Vagina (tissue), 2 donors: ENCODE measurements around the gene ACOXL. TPM values are rescaled to one million over a fixed set of nuclear protein-coding genes. Genes with fewer than 3 reads are reported as not detected.

Experiments used
- DNase-seq, 2 donors: peaks; one replicate each; pipeline ENCODE4 v3.0.0-alpha.2; 2017; ENCODE audit errors: extremely low spot score in 2 of 2
- H3K27ac ChIP-seq: fragments of 200-600 bp; sonication (generic); one replicate; pipeline ENCODE4 v1.5.1; 2019
- H3K27me3 ChIP-seq: fragments of 200-600 bp; sonication (generic); one replicate; pipeline ENCODE4 v1.5.1; 2019
- H3K36me3 ChIP-seq, 2 donors: fragments of 200-600 bp; sonication (generic); one replicate each; pipeline ENCODE4 v1.5.1; 2017 to 2019
- H3K4me1 ChIP-seq: fragments of 200-600 bp; sonication (generic); one replicate; pipeline ENCODE4 v1.5.1; 2019
- H3K4me3 ChIP-seq, 2 donors: fragments of 200-600 bp; sonication (generic); 1 replicate in 1 of 2; 2 replicates in 1 of 2; pipeline ENCODE4 v1.5.1; 2016 to 2019
- H3K9me3 ChIP-seq: fragments of 200-600 bp; sonication (generic); one replicate; pipeline ENCODE4 v1.5.1; 2019
- CTCF ChIP-seq, 3 experiments: fragments of 450-650 bp in 2 of 3; fragments of 200-600 bp in 1 of 3; sonication (generic) in 1 of 3; IDR thresholded peaks; one replicate each; pipeline ENCODE4 v1.5.1; 2017 to 2019; ENCODE audit warnings: antibody characterized with exemption in 3 of 3, mild to moderate bottlenecking in 2 of 3, moderate library complexity in 2 of 3
- POLR2A ChIP-seq, 2 donors: fragments of 450-650 bp; IDR thresholded peaks; one replicate each; pipeline ENCODE4 v1.6.1; 2017; ENCODE audit warnings: antibody characterized with exemption in 2 of 2, mild to moderate bottlenecking in 2 of 2, moderate library complexity in 2 of 2
- POLR2AphosphoS5 ChIP-seq, 2 donors: sonication (generic); formaldehyde crosslinking; IDR thresholded peaks; one replicate each; pipeline ENCODE4 v1.9.0; 2017; ENCODE audit warnings: antibody characterized with exemption in 2 of 2, mild to moderate bottlenecking in 2 of 2, low read depth in 1 of 2; ENCODE audit not compliant: insufficient read depth in 1 of 2
- intact Hi-C: fragments of 100-400 bp; cut with DNase I; formaldehyde crosslinking; loops from one replicate; pipeline ENCODE4 v1.15.1; 2023
- total RNA-seq: library from RNA; depleted of rRNA; stranded (reverse); fragments of >200 nt; gene quantifications from one replicate; pipeline ENCODE4 v1.2.3, GENCODE V29; 2016

The ACOXL gene
- total RNA-seq, 1 donor from 2014 or later, result not detected

- TF ChIP-seq CTCF (IDR thresholded peaks at IDR 0.05) (no peak), POLR2AphosphoS5 (IDR thresholded peaks at IDR 0.05; ENCODE audit: insufficient read depth in 1 of 2, low read depth in 1 of 2) (no peak), POLR2A (IDR thresholded peaks at IDR 0.05) (no peak)
- Histone ChIP-seq H3K27me3 (no peaks in the 10 kb centered on the region), H3K4me3 (no peak overlapping the region), H3K36me3 (no peaks in the 10 kb centered on the region), H3K9me3 (no peaks in the 10 kb centered on the region), H3K27ac (no peak overlapping the region), H3K4me1 (no peaks in the 10 kb centered on the region)
- DNase-seq, result no peak
- intact Hi-C loops, result no loop called here
These were observed 84.3 kb downstream of the ACOXL start for GRCh38 chr2:110816404-110817365.

- Histone ChIP-seq H3K27ac (no peak overlapping the region), H3K4me1 (no peaks in the 10 kb centered on the region), H3K27me3 (no peaks in the 10 kb centered on the region), H3K36me3 (no peaks in the 10 kb centered on the region), H3K9me3 (no peaks in the 10 kb centered on the region), H3K4me3 (no peak overlapping the region)
- intact Hi-C loops, result no loop called here
- no peak for TF ChIP-seq CTCF (IDR thresholded peaks at IDR 0.05)
- TF ChIP-seq POLR2A (IDR thresholded peaks at IDR 0.05), result no peak
- DNase-seq, result no peak
These were observed 86.6 kb downstream of the ACOXL start for GRCh38 chr2:110818767-110819481.

- H3K4me3 ChIP-seq, result no peak overlapping the region
- H3K36me3 ChIP-seq, result no peaks in the 10 kb centered on the region
- no peaks in the 10 kb centered on the region for H3K27me3 ChIP-seq
- DNase-seq, result no peak
- TF ChIP-seq POLR2A (IDR thresholded peaks at IDR 0.05), result no peak
- TF ChIP-seq CTCF (IDR thresholded peaks at IDR 0.05), result no peak
- no peak for TF ChIP-seq POLR2AphosphoS5 (IDR thresholded peaks at IDR 0.05; ENCODE audit: insufficient read depth in 1 of 2, low read depth in 1 of 2)
- H3K27ac ChIP-seq, result no peak overlapping the region
- no peaks in the 10 kb centered on the region for H3K9me3 ChIP-seq
- intact Hi-C loops, result no loop called here
- H3K4me1 ChIP-seq, result no peaks in the 10 kb centered on the region
These were observed 87.3 kb downstream of the ACOXL start for GRCh38 chr2:110819711-110820110.

GRCh38 chr2:110820128-110820527, 87.8 kb downstream of the ACOXL start:
- Histone ChIP-seq H3K36me3 (no peaks in the 10 kb centered on the region), H3K9me3 (no peaks in the 10 kb centered on the region), H3K4me1 (no peaks in the 10 kb centered on the region), H3K27me3 (no peaks in the 10 kb centered on the region), H3K27ac (no peak overlapping the region), H3K4me3 (no peak overlapping the region)
- intact Hi-C loops, result no loop called here
- no peak for DNase-seq
- TF ChIP-seq CTCF (IDR thresholded peaks at IDR 0.05), result no peak
- no peak for TF ChIP-seq POLR2AphosphoS5 (IDR thresholded peaks at IDR 0.05; ENCODE audit: insufficient read depth in 1 of 2, low read depth in 1 of 2)
- no peak for TF ChIP-seq POLR2A (IDR thresholded peaks at IDR 0.05)

GRCh38 chr2:110823165-110823564, 90.8 kb downstream of the ACOXL start:
- no peak overlapping the region for H3K4me3 ChIP-seq
- TF ChIP-seq CTCF (IDR thresholded peaks at IDR 0.05) (no peak), POLR2A (IDR thresholded peaks at IDR 0.05) (no peak), POLR2AphosphoS5 (IDR thresholded peaks at IDR 0.05; ENCODE audit: insufficient read depth in 1 of 2, low read depth in 1 of 2) (no peak)
- no peaks in the 10 kb centered on the region for H3K9me3 ChIP-seq
- H3K27me3 ChIP-seq, result no peaks in the 10 kb centered on the region
- intact Hi-C loops, result no loop called here
- H3K36me3 ChIP-seq, result no peaks in the 10 kb centered on the region
- no peak for DNase-seq
- H3K27ac ChIP-seq, result no peak overlapping the region
- H3K4me1 ChIP-seq, result no peaks in the 10 kb centered on the region
